GM18499 (cell line): ENCODE results near the gene GRB14.

ENCODE experiments used
- ATAC-seq: cut with Tn5 transposase; IDR thresholded peaks from one replicate; pipeline ENCODE4 v1.9.1; 2021; ENCODE audit warnings: moderate number of reproducible peaks; ENCODE audit not compliant: insufficient read depth, unreplicated experiment

GRB14 gene

GRCh38 chr2:164617466-164617865 lies 3.8 kb downstream of the GRB14 start:
- ATAC-seq = no peak

- no peak for ATAC-seq
These were observed 7.8 kb downstream of the GRB14 start for GRCh38 chr2:164613321-164613982.

GRCh38 chr2:164609790-164610189 lies 11.5 kb downstream of the GRB14 start:
- no peak for ATAC-seq

- ATAC-seq = no peak
These were observed 14.7 kb downstream of the GRB14 start for GRCh38 chr2:164606557-164606956.

GRCh38 chr2:164605295-164605694 lies 16.0 kb downstream of the GRB14 start:
- ATAC-seq = no peak

DNA sequence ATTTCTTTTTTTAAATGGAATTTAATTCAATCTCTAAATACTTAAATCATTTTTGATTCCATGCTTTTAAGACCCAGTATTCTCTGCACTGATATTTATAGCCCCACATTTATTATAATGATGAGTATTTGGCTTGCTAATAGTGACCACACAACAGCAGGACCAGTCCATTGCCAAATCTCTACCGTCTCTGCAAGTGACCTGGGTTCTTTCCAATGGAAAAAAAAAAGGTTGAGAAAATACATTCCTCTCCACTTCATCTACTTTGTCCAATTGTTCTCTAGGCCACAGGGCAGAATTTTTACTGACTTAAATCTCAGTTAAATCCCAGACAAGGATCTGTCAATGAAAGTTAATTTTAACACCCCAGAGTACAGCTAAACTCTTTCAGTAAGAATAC lies 20.5 kb downstream of the GRB14 start:
- no peak for ATAC-seq

DNA sequence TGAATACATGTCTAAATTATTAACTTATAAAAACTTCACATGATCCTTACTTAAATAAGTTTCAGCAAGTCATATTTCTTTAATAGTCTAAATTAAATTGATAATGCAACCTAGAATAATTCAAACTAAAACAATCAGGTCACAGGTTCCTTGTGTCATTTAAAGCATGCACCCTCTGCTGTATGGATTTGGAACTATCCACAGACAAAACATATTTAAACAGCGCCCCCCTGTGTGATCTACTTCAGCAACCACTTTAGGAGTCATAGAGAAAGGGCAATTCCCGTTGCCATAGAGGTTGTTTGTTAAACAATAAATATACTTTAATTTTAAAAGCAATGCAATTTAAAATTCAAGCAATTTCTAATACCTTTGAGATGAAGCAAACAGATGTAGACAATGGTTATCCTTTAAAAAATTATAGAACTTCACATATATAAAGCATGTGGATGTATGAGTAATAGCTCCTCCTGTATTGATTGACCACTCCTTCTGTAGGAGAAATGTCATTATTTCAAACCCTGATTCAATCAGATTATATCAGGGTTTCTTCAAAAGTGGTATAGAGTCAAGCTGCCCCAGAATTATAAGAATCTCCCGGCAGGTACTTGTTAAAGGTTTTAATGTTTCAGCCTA lies 21.2 kb downstream of the GRB14 start:
- ATAC-seq = peak; percentile 97

DNA sequence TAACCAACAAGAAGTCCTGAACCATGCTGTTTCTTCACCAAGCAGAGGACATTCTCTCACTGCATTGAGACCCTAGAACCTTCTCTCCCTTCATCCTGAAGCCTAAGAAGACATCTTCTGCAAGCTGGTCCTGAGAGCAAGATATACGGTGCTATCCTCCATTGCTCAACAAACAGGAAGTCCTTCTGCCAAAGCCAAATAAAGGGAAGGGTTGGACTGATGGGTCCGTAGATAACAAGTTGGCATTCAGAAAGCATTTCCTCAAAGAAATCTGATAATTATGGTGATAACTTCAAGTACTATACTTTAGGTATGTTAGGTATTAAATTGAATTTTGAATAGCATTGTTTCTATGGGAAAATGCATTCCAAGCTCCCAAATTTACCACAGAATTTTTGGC lies 23.3 kb downstream of the GRB14 start:
- ATAC-seq = no peak

- no peak for ATAC-seq
These were observed 26.3 kb downstream of the GRB14 start for GRCh38 chr2:164595031-164595430.

- ATAC-seq = no peak
These were observed 27.3 kb downstream of the GRB14 start for GRCh38 chr2:164593959-164594358.

DNA sequence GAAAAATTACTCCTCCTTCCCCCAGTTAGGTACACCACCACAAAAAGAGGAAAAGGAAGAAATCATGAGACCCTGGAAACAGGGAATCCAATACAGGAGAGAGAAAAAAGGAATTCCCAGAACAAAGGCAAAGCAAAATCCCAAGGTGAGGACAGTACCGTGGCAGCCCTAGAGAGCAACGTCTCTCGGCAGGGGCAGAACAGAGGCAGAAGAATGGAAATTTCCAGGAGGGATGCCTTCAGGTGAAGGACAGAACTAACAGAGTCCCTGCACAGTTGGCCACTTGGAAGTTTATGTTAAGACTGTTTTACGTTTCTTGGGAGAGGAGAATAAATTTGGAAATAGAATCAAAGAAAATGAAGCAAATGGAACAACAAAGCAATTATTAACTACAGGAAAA lies 27.7 kb downstream of the GRB14 start:
- ATAC-seq = no peak

- no peak for ATAC-seq
These were observed 31.8 kb downstream of the GRB14 start for GRCh38 chr2:164589522-164589921.

DNA sequence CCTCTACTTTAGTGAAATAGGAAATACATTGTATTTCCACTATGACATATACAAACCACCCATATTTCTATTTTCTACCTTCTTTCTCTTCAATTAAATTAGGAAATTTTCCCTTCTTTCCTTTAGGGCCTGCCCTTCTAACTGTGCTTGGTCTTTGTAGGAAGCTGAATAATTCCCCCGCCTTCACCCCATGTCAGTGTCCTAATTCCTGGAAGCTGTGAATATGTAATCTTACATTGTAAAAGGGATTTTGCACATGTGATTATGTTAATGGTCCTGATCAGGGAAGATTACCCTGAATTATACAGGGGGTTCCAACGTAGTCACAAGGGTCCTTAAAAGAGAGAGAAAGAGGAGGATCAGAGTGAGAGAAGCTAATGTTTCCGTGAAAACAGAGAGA lies 40.2 kb downstream of the GRB14 start:
- ATAC-seq = no peak

DNA sequence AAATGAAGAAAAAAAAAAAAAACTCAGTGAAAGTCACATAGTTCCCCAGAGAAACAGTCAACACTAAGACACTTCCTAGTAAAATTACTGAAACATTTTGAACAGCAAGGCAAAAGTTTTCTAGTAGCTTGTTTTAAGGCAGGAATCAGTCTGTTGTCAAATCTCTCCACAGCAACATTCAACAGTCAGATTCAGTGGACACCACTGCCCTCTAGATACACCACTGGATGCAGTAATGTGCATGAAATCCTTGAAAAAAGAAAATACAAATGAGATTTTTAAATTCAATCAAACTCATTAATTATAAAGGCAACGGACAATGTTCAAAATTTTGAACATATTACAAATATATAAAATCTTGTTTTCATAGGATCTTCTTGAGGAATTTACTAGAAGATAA lies 46.4 kb downstream of the GRB14 start:
- ATAC-seq = no peak

- no peak for ATAC-seq
These were observed 50.8 kb downstream of the GRB14 start for GRCh38 chr2:164570475-164570874.

- no peak for ATAC-seq
These were observed 51.9 kb downstream of the GRB14 start for GRCh38 chr2:164569378-164569777.

DNA sequence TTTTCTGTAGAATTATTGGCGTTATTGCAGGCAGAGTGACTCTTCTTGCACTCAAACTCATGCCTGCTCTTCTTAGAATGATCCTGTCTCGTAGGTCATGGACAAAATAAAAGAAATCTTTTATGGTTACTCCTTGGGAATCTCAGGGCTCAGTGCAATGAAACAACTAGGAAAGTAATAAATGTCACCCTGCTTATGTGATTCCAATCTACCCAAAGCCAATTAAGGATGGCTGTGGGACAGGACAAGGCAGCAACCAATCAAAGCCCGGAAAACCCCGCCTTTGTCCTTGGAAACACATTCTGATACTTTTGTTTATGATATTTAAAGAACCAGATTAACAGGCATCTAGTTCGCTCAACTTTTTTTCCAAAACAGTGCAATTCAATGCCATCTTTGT lies 53.0 kb downstream of the GRB14 start:
- no peak for ATAC-seq

DNA sequence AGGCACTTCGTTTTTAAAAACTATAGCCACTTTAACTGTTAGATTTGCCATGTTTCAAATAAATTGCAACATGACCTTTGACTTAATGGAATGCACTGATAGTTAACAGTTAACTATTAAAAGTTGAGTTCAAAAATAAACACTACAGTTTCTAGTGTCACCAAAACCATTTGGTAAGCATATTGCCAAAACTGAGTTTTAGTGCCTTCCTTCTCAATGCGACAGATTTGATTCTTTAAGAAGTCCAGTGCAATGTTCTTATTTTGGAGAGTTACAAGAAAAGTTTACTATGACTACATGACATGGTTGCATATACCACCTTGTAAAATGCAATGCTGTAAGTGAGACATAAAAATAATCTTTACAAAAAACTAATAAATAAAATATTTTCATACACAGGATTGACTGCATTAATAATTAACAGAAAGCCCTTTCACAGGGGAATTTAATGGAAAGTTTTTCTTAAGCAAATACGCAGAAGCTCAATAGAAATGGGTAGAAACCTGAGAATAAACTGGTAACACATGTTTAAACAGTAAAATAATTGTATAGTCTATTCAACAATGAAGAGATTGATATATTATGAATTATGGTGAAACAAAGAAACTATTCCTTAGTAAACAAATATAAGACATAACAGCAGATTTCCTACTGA lies 53.8 kb downstream of the GRB14 start:
- no peak for ATAC-seq

DNA sequence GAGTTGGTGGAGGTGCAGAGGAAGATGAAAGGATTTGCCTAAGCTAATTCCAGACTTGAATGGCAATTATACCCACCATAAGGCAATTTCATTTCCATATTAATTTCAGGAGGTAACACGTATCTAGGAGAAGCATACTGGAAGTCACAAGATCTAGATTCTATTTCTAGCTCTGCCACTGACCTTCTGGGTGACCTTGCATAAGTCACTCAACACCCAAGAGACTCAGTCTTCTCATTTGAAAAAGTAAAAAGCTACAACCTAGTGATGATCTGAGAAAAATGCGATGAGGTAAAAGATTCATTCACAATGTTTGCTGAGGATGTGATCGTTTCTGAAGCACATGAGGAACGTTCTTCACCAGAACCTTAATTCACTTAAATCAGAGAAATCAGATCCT lies 55.9 kb downstream of the GRB14 start:
- no peak for ATAC-seq

DNA sequence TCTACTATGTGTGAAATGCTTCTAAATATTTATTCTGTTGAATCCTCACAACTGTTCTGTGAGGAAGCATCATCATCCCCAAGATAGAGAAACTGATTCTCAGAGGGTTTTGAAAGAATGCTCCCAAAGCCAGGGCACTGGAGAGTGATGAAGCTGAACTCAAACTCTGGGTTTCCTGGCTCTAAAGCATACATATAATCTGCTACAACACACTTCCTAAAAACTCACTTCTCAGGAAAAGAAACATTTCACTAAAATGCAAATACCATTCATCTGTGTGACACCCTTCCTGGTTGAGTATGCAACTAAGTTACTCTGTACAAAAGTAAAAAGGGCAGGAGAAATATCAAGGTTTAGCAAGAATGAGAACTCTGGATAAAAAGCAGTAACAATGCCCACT lies 58.6 kb downstream of the GRB14 start:
- no peak for ATAC-seq

DNA sequence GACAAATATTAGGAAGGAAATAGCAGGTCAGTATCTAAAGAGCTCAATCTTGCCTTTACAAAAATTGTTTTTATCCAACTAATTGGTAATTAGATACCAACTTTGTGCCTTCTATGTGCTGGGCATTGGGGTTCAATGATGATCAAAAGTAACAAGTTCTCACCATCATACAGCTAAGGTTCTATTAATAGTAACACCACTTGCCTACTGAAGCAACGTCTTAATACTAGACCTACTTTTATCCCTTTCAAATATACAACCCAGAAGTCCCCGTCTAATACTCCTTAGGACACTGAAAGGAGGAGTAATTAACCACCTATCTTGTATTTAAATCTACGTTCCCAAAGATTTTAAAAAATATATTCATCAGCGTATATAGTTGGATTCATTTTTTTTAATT lies 59.3 kb downstream of the GRB14 start:
- ATAC-seq = no peak

GRCh38 chr2:164561416-164561815 lies 59.9 kb downstream of the GRB14 start:
- ATAC-seq = no peak
